ENCODE results near the gene ZNF385B. TPM values are rescaled to one million over a fixed set of nuclear protein-coding genes. Genes with fewer than 3 reads are reported as not detected.

Gene ZNF385B
- total and polyA plus RNA-seq, 12 donors, result 2.0 to 15.3 (median 8.4) TPM

DNA sequence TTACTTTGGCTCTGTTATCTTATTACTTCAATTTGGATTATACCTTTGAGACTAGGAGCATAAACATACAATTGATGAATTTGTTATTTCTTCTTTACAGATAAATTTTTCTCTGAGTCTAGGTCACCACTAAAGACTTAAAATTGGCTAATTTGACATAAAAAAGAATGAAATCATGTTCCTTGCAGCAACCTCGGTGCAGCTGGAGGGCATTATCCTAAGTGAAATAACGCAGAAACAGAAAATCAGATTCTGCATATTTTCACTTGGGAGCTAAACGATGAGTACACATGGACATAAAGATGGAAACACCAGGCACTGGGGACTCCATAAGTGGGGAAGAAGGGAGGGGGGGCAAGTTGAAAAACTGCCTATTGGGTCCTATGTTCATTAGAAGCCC lies 424.0 kb downstream of the ZNF385B start:
- Histone ChIP-seq H3K9me3 (replicated peaks in 1 of 3) (no peaks in the 10 kb centered on the region), H3K36me3 (replicated peaks in 1 of 2) (no peaks in the 10 kb centered on the region), H3K4me1 (replicated peaks in 1 of 2) (no peaks in the 10 kb centered on the region), H3K4me3 (no peak overlapping the region), H3K27ac (no peak overlapping the region), H3K27me3 (no peaks in the 10 kb centered on the region)
- intact Hi-C loops (cut with DNase I), result no loop called here
- DNase-seq, result no peak
- WGBS, 4 donors, result 74 to 85% (median 83%) methylated on average over 3 of the region's 3 CpGs
- TF ChIP-seq POLR2A (IDR thresholded peaks at IDR 0.05) (no peak), CTCF (IDR thresholded peaks at IDR 0.05) (no peak)

DNA sequence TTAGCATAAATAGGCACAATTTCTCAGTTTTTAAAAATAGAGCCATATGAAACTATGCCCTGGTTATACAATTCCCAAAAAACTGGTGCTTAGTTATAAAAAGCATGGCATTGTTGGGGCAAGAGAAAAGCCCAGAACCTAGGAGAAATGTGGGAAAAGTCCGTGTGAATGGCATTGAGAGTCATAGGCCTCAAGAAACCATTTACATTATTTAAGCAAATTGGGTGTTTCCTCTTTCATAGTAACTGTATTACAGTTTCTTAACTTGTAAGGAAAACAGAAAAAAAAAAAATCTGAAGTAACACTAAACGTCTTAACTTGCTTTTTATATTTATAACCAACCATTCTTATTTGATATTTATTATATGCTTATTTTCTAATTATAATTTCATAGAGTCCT lies 425.8 kb downstream of the ZNF385B start:
- Histone ChIP-seq H3K4me3 (no peak overlapping the region), H3K4me1 (replicated peaks in 1 of 2) (no peaks in the 10 kb centered on the region), H3K9me3 (replicated peaks in 1 of 3) (no peaks in the 10 kb centered on the region), H3K27ac (no peak overlapping the region), H3K27me3 (no peaks in the 10 kb centered on the region), H3K36me3 (replicated peaks in 1 of 2) (no peaks in the 10 kb centered on the region)
- DNase-seq, result no peak
- 75 to 84% (median 80%) methylated on average over 2 of the region's 2 CpGs for WGBS, 4 donors
- TF ChIP-seq POLR2A (IDR thresholded peaks at IDR 0.05) (no peak), CTCF (IDR thresholded peaks at IDR 0.05) (no peak)
- intact Hi-C loops (cut with DNase I), result no loop called here

GRCh38 chr2:179435000-179435399 lies 426.4 kb downstream of the ZNF385B start:
- Histone ChIP-seq H3K4me1 (replicated peaks in 1 of 2) (no peaks in the 10 kb centered on the region), H3K36me3 (replicated peaks in 1 of 2) (no peaks in the 10 kb centered on the region), H3K27me3 (no peaks in the 10 kb centered on the region), H3K27ac (no peak overlapping the region), H3K9me3 (replicated peaks in 1 of 3) (no peaks in the 10 kb centered on the region), H3K4me3 (no peak overlapping the region)
- 87 to 96% (median 91%) methylated on average over 4 of the region's 4 CpGs for WGBS, 4 donors
- intact Hi-C loops (cut with DNase I), result no loop called here
- TF ChIP-seq CTCF (IDR thresholded peaks at IDR 0.05), result no peak
- no peak for TF ChIP-seq POLR2A (IDR thresholded peaks at IDR 0.05)
- no peak for DNase-seq

DNA sequence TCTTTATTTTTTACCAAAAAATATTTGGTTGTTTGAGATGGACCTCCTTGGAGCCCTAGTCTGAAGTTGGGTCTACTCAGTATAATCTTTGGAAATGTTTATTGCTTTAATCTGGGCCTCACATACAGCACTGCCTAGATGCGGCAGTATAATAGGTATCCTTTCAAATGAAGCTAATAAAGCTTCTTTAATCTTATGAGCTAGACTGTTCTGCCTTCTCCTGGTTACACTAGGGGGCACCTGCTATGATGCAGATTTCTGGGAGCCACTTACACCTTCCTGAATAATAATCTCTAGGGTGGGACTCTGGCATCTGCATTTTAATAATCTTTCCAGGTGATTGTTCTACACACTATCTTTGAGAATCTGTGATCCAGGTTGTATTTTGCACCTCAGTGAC lies 427.1 kb downstream of the ZNF385B start:
- Histone ChIP-seq H3K27me3 (no peaks in the 10 kb centered on the region), H3K4me1 (replicated peaks in 1 of 2) (no peaks in the 10 kb centered on the region), H3K9me3 (replicated peaks in 1 of 3) (no peaks in the 10 kb centered on the region), H3K4me3 (no peak overlapping the region), H3K36me3 (replicated peaks in 1 of 2) (no peaks in the 10 kb centered on the region), H3K27ac (no peak overlapping the region)
- WGBS, 4 donors, result 93 to 100% (median 94%) methylated on average over 1 of the region's 1 CpG
- TF ChIP-seq POLR2A (IDR thresholded peaks at IDR 0.05) (no peak), CTCF (IDR thresholded peaks at IDR 0.05) (no peak)
- no peak for DNase-seq
- intact Hi-C loops (cut with DNase I), result no loop called here

Data from adrenal gland (tissue), 12 donors.